Erythroblast (primary cell): ENCODE results near the gene YTHDF2.

Source experiments
- GATA1 ChIP-seq: IDR thresholded peaks from 2 replicates; pipeline ENCODE4 v1.6.1; 2011; ENCODE audit warnings: low read depth, mild to moderate bottlenecking, control low read depth, low read length, moderate library complexity
- POLR2A ChIP-seq: IDR thresholded peaks from 2 replicates; pipeline ENCODE4 v1.6.1; 2011; ENCODE audit warnings: mild to moderate bottlenecking, low read length

DNA sequence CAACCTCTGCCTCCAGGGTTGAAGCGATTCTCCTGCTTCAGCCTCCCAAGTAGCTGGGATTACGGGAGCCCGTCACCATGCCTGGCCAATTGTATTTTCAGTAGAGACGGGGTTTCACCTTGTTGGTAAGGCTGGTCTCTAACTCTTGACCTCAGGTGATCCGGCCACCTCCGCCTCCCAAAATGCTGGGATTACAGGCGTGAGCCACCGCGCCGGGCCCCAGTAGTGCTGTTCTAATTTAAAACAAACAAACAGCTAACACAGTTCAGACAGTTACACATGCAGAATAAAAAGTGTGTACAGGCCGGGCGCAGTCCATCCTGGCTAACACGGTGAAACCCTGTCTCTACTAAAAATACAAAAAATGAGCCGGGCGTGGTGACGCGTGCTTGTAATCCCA, 39.6 kb downstream of the YTHDF2 start:
- TF ChIP-seq POLR2A (no peak), GATA1 (no peak)
